HepG2 (cell line): ENCODE measurements around the gene NXN. TPM values are rescaled to one million over a fixed set of nuclear protein-coding genes. Genes with fewer than 3 reads are reported as not detected.

Experiments used
- ATAC-seq: fragments of 200-7000 bp; cut with Tn5 transposase; 3 replicates; pipeline ENCODE4 v1.9.1; 2020; ENCODE audit warnings: mild to moderate bottlenecking, moderate library complexity
- BruUV-seq: library from RNA; stranded (reverse); fragments of 400-500 nt; replicated peaks from 2 replicates; lab custom pipeline; 2021; lab: Mats Ljungman, UMichigan
- CTCF ChIA-PET: fragments of 300-600 bp; formaldehyde crosslinking; extraction: SDS; loops from one replicate; lab custom pipeline; 2021; ENCODE audit warnings: low total read pairs, inconsistent platforms, low intra/inter-chr PET ratio; lab: Yijun Ruan, JAX
- POLR2A ChIA-PET: fragments of 350-600 bp; sonication (Branson Sonifier 250); formaldehyde crosslinking; loops from one replicate; lab custom pipeline; 2020; ENCODE audit warnings: antibody characterized with exemption, inconsistent platforms; lab: Yijun Ruan, JAX
- DNase-seq: peaks from one replicate; pipeline ENCODE4 v3.0.0-alpha.2; 2015; ENCODE audit warnings: low spot score
- FAIRE-seq: peaks from 3 replicates; lab custom pipeline; 2011; peaks lifted over from hg19 to GRCh38; lab: Jason Lieb, UNC
- H2AFZ ChIP-seq: one replicate; pipeline ENCODE4 v1.6.1; 2011; ENCODE audit warnings: low read length, inconsistent platforms
- H3K27ac ChIP-seq: fragments of 300-600 bp; 3 replicates; pipeline ENCODE4 v1.8.0; 2011; ENCODE audit warnings: mixed run types, mild to moderate bottlenecking, mixed read lengths, low read length, inconsistent platforms; ENCODE audit not compliant: insufficient read depth; ENCODE audit errors: extremely low read length
- H3K27me3 ChIP-seq, 2 experiments: fragments of 200-600 bp in 1 of 2; 2 replicates in 1 of 2; 3 replicates in 1 of 2; pipeline versions ENCODE4 v1.6.0 to v1.8.0; 2011; ENCODE audit warnings: low read length in 2 of 2, mild to moderate bottlenecking in 2 of 2, moderate library complexity in 2 of 2, inconsistent platforms in 1 of 2; ENCODE audit not compliant: insufficient read depth in 2 of 2, control insufficient read depth in 1 of 2
- H3K36me3 ChIP-seq, 2 experiments: fragments of 200-600 bp in 1 of 2; replicated peaks in 1 of 2; 2 replicates in 1 of 2; 3 replicates in 1 of 2; pipeline versions ENCODE4 v1.5.1 to v1.8.0; 2011; ENCODE audit warnings: low read length in 2 of 2, inconsistent platforms in 1 of 2; ENCODE audit not compliant: insufficient read depth in 2 of 2, control insufficient read depth in 1 of 2
- H3K4me1 ChIP-seq: 2 replicates; pipeline ENCODE4 v1.5.1; 2012; ENCODE audit warnings: low read length, inconsistent platforms; ENCODE audit not compliant: insufficient read depth
- H3K4me2 ChIP-seq: 2 replicates; pipeline ENCODE4 v1.6.0; 2011; ENCODE audit warnings: low read depth, low read length, inconsistent platforms
- H3K4me3 ChIP-seq, 3 experiments: fragments of 200-600 bp in 1 of 3; sonication (generic), shearing (Covaris generic) in 1 of 3; replicated peaks in 1 of 3; 2 replicates each; pipeline ENCODE4 v1.5.1; 2011 to 2016; ENCODE audit warnings: low read length in 3 of 3, inconsistent platforms in 2 of 3, low read depth in 2 of 3, mild to moderate bottlenecking in 2 of 3, control low read depth in 1 of 3, mixed read lengths in 1 of 3; ENCODE audit not compliant: insufficient read depth in 1 of 3
- H3K79me2 ChIP-seq: one replicate; pipeline ENCODE4 v1.6.1; 2011; ENCODE audit warnings: low read length, inconsistent platforms; ENCODE audit not compliant: insufficient read depth
- H3K9ac ChIP-seq: 2 replicates; pipeline ENCODE4 v1.6.0; 2011; ENCODE audit warnings: mild to moderate bottlenecking, low read depth, low read length, inconsistent platforms; ENCODE audit not compliant: insufficient read depth
- H3K9me3 ChIP-seq: 2 replicates; pipeline ENCODE4 v1.5.1; 2012; ENCODE audit warnings: mild to moderate bottlenecking, low read length
- H4K20me1 ChIP-seq: 2 replicates; pipeline ENCODE4 v1.6.0; 2011; ENCODE audit warnings: inconsistent platforms, mild to moderate bottlenecking, low read length, moderate library complexity; ENCODE audit not compliant: insufficient read depth
- BCL6 ChIP-seq: IDR thresholded peaks from 2 replicates; pipeline ENCODE4 v1.6.1; 2016; ENCODE audit warnings: missing genetic modification reagents, missing compliant biosample characterization
- CEBPG ChIP-seq: IDR thresholded peaks from 2 replicates; pipeline ENCODE4 v1.6.1; 2016
- ERF ChIP-seq: IDR thresholded peaks from 2 replicates; pipeline ENCODE4 v1.6.1; 2018; ENCODE audit warnings: missing biosample characterization, missing genetic modification reagents
- GATAD2A ChIP-seq: IDR thresholded peaks from 2 replicates; pipeline ENCODE4 v1.6.1; 2016
- HNF4A ChIP-seq: sonication (generic); formaldehyde crosslinking; IDR thresholded peaks from 2 replicates; pipeline ENCODE4 v1.4.0; 2020; ENCODE audit warnings: missing genetic modification reagents
- NCOA2 ChIP-seq: sonication (generic); formaldehyde crosslinking; IDR thresholded peaks from 2 replicates; pipeline ENCODE4 v1.8.0; 2022; ENCODE audit warnings: inconsistent platforms
- NCOR1 ChIP-seq: fragments of 200-600 bp; sonication (generic); IDR thresholded peaks from 2 replicates; pipeline ENCODE4 v1.7.0; 2017; ENCODE audit warnings: antibody characterized with exemption, low read length, borderline replicate concordance
- PHF21A ChIP-seq: sonication (generic); formaldehyde crosslinking; IDR thresholded peaks from 2 replicates; pipeline ENCODE4 v1.5.0; 2020; ENCODE audit warnings: mild to moderate bottlenecking, missing genetic modification reagents
- SOX6 ChIP-seq, 2 experiments: fragments of 450-650 bp in 1 of 2; sonication (generic) in 1 of 2; formaldehyde crosslinking in 1 of 2; IDR thresholded peaks; 2 replicates each; pipeline versions ENCODE4 v1.4.0 to v1.6.1; 2017 to 2020; ENCODE audit warnings: antibody characterized with exemption in 1 of 2, mild to moderate bottlenecking in 1 of 2, missing genetic modification reagents in 1 of 2
- TBX3 ChIP-seq: fragments of 450-650 bp; IDR thresholded peaks from 2 replicates; pipeline ENCODE4 v1.6.1; 2017; ENCODE audit warnings: antibody characterized with exemption, mild to moderate bottlenecking, inconsistent platforms, borderline replicate concordance
- ZBTB7B ChIP-seq: sonication (generic); formaldehyde crosslinking; IDR thresholded peaks from 2 replicates; pipeline ENCODE4 v1.4.0; 2020; ENCODE audit warnings: missing genetic modification reagents
- ZFY ChIP-seq: sonication (generic); formaldehyde crosslinking; IDR thresholded peaks from 2 replicates; pipeline ENCODE4 v1.4.0; 2020; ENCODE audit warnings: missing genetic modification reagents
- ZNF260 ChIP-seq: sonication (generic); formaldehyde crosslinking; IDR thresholded peaks from 2 replicates; pipeline ENCODE4 v1.4.0; 2020; ENCODE audit warnings: missing genetic modification reagents, low read depth, mild to moderate bottlenecking, borderline replicate concordance
- ZNF644 ChIP-seq: IDR thresholded peaks from 2 replicates; pipeline ENCODE4 v1.6.1; 2016; ENCODE audit warnings: low read depth
- ZNF687 ChIP-seq: sonication (generic); formaldehyde crosslinking; IDR thresholded peaks from 2 replicates; pipeline ENCODE4 v1.5.1; 2020; ENCODE audit warnings: mild to moderate bottlenecking, missing genetic modification reagents, moderate library complexity
- WGBS: methylation state at CpG from one replicate; pipeline ENCODE4 v1.1.6; 2017; ENCODE audit warnings: low lambda C conversion rate; 5-methylcytosine and 5-hydroxymethylcytosine counted together
- in situ Hi-C: cut with HindIII; loops from 2 replicates; pipeline ENCODE4 v1.10.0; 2017; ENCODE audit warnings: low pct_unique_long_range_greater_than_20kb; ENCODE audit not compliant: extremely low pct_ligation_motif_present
- intact Hi-C: fragments of 100-400 bp; cut with micrococcal nuclease; formaldehyde crosslinking; loops from one replicate; pipeline ENCODE4 v1.10.0; 2022; ENCODE audit not compliant: unreplicated experiment
- polyA plus RNA-seq, 8 experiments: library from polyadenylated mRNA; depleted of rRNA in 3 of 8; stranded (reverse) in 7 of 8; unstranded in 1 of 8; fragments of >200 nt; fragmentation: Illumina TruSeq in 4 of 8; extraction: Trizol in 4 of 8; gene quantifications; 2 replicates each; pipeline versions ENCODE4 v1.2.1 to v1.2.3, GENCODE V29; 2011 to 2016; ENCODE audit warnings: low read depth in 4 of 8, missing spikeins in 1 of 8, mixed read lengths in 1 of 8; ENCODE audit not compliant: insufficient read depth in 1 of 8
- total RNA-seq, 5 experiments: library from RNA; depleted of rRNA; stranded (reverse); fragments of >200 nt; fragmentation: Illumina TruSeq; extraction: Trizol; gene quantifications; 2 replicates each; pipeline ENCODE4 v1.2.3, GENCODE V29; 2016; ENCODE audit warnings: low read depth in 1 of 5

NXN gene
- total and polyA plus RNA-seq, 2 of the 13 experiments (the other 11 are each of a cell fraction or from before 2014, with no cell fraction given) = 22.2 to 24.3 TPM

GRCh38 chr17:987931-988330 is 8.4 kb upstream of the NXN start:
- ATAC-seq (no peak), DNase-seq (no peak), FAIRE-seq (no peak)
- H3K4me3 ChIP-seq = no peak overlapping the region
- no peaks in the 10 kb centered on the region for H4K20me1 ChIP-seq
- ChIA-PET POLR2A (no interaction called here), CTCF (no interaction called here)
- H3K79me2 ChIP-seq = no peaks in the 10 kb centered on the region
- no peaks in the 10 kb centered on the region for H3K36me3 ChIP-seq
- no peak overlapping the region for H2AFZ ChIP-seq
- in situ Hi-C loops (no loop called here), intact Hi-C loops (no loop called here)
- no peak overlapping the region for H3K9ac ChIP-seq
- H3K4me1 ChIP-seq = peaks cover 24% of the 10 kb centered on the region
- BruUV-seq = no TSS peak
- peaks cover 0 to 6% of the 10 kb centered on the region in 2 experiments; a peak in 1 of 5 replicates for H3K27me3 ChIP-seq
- WGBS = 69% methylated on average over 15 of the region's 15 CpGs
- H3K9me3 ChIP-seq = no peaks in the 10 kb centered on the region
- no peak overlapping the region for H3K4me2 ChIP-seq
- H3K27ac ChIP-seq = no peak overlapping the region
- no peak for TF ChIP-seq ZNF260 (CRISPR knock-in tag)

DNA sequence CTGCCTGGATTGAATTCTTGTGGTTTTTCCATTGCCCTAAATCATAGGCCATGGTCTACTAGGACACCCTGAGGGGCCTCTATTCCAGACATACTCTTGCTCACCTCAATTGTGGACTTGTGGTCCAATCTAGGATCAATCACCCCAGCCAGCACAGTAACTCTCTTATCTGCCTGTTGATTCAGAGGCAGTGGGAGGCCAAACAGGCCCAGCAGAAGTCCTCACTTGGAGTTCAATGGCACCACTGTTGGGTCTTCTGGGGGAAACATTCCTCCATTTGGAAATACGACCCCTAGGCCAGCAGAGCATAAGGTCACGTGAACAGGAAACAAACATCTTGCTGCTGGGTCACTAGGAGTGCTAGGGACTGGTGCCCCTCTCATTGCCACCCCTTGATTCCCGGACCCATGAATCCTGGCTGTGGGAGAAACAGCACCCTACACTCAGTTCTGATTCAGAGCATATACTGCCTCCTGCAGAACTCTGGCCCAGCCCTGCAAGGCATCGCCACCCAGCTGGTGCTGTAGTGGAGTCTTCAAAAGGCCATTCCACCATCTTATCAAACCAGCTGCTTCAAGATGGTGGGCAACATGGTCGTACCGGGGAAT is 6.8 kb upstream of the NXN start:
- intact Hi-C loops = loop anchor here (1.0 kb wide), 1 partner anchor 10 kb away; no protein-coding TSS in a partner anchor
- H3K79me2 ChIP-seq = no peaks in the 10 kb centered on the region
- H3K4me3 ChIP-seq = 0 out of 6 replicates have a peak overlapping the region, but pooled peaks of 1 of the 3 experiments have one; percentile 2
- in situ Hi-C loops = no loop called here
- H3K9ac ChIP-seq = no peak overlapping the region
- peak overlapping the region; percentile 35 for H2AFZ ChIP-seq
- 67% methylated on average over 4 of the region's 6 CpGs for WGBS
- CTCF ChIA-PET = no interaction called here
- ATAC-seq = peak; percentile 82
- peak; percentile 26 for FAIRE-seq
- BruUV-seq = no TSS peak
- H3K27me3 ChIP-seq = peaks cover 0 to 6% of the 10 kb centered on the region in 2 experiments; a peak in 1 of 5 replicates
- H4K20me1 ChIP-seq = no peaks in the 10 kb centered on the region
- H3K36me3 ChIP-seq = no peaks in the 10 kb centered on the region
- peak overlapping the region; percentile 46 for H3K27ac ChIP-seq
- H3K4me2 ChIP-seq = peak overlapping the region; percentile 54
- peaks cover 35% of the 10 kb centered on the region for H3K4me1 ChIP-seq
- no peaks in the 10 kb centered on the region for H3K9me3 ChIP-seq
- POLR2A ChIA-PET = no interaction called here
- DNase-seq = peak; percentile 81
- TF ChIP-seq CEBPG (CRISPR knock-in tag) (0 out of 2 replicates have a peak, but pooled peaks have one; percentile 8), PHF21A (CRISPR knock-in tag) (peak; percentile 42; the same call in 1 of the 2 replicates), NCOA2 (CRISPR knock-in tag) (0 out of 2 replicates have a peak, but pooled peaks have one; percentile 42), HNF4A (CRISPR knock-in tag) (peak; percentile 57), TBX3 (peak; percentile 43; the same call in 1 of the 2 replicates), ZNF644 (CRISPR knock-in tag) (peak; percentile 79; the same call in 1 of the 2 replicates), SOX6 (IDR thresholded peaks at IDR 0.05) (no peak), SOX6 (CRISPR knock-in tag; IDR thresholded peaks at IDR 0.05) (peak; percentile 21; the same call in 1 of the 2 replicates), ZBTB7B (CRISPR knock-in tag) (peak; percentile 59; the same call in 1 of the 2 replicates), NCOR1 (peak; percentile 45; the same call in 1 of the 2 replicates), ZFY (CRISPR knock-in tag) (peak; percentile 56), BCL6 (CRISPR knock-in tag) (peak; percentile 49; the same call in 1 of the 2 replicates), GATAD2A (CRISPR knock-in tag) (peak; percentile 40; the same call in 1 of the 2 replicates), ZNF687 (CRISPR knock-in tag) (0 out of 2 replicates have a peak, but pooled peaks have one; percentile 16), ERF (CRISPR knock-in tag) (no peak)
